Measurements from ENCODE around the gene OR8G5.

The OR8G5 gene

DNA sequence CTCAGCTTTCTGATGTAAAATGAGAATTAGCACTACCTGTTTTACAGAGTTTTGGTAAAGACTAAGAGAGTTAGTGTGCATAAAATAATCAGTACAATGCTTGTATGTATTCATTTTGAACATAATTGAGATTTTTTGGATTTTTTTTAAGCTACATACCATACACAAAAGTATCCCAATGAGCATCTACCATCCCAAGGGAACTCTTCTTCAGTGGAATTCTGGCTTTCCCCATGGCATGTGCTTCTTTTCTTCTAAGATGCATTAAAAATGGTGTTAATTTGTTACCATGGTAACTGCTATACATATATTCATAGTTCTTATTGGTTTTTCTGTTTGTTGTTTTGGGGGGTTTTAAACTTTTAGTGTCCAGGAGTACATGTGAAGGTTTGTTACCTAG lies 39.8 kb downstream of the OR8G5 start:
- H3K27me3 ChIP-seq (ENCODE audit: control insufficient read depth in 1 of 2, insufficient read depth in 2 of 2, low read length in 2 of 2): no peaks in the 10 kb centered on the region
- H3K9me3 ChIP-seq (ENCODE audit: low read length): no peaks in the 10 kb centered on the region
- no peak overlapping the region for H3K9ac ChIP-seq (ENCODE audit: low read length)
- H3K4me3 ChIP-seq (ENCODE audit: low read depth in 1 of 2, low read length in 2 of 2): no peak overlapping the region
- H3K36me3 ChIP-seq (ENCODE audit: insufficient read depth, low read length): no peaks in the 10 kb centered on the region
- H3K27ac ChIP-seq (ENCODE audit: low read depth, low read length): no peak overlapping the region
- H3K4me1 ChIP-seq (ENCODE audit: insufficient read depth, low read length): no peaks in the 10 kb centered on the region

GRCh38 chr11:124297921-124298320 lies 41.7 kb downstream of the OR8G5 start:
- H3K36me3 ChIP-seq (ENCODE audit: insufficient read depth, low read length): no peaks in the 10 kb centered on the region
- H3K27me3 ChIP-seq (ENCODE audit: control insufficient read depth in 1 of 2, insufficient read depth in 2 of 2, low read length in 2 of 2): no peaks in the 10 kb centered on the region
- no peak overlapping the region for H3K9ac ChIP-seq (ENCODE audit: low read length)
- H3K27ac ChIP-seq (ENCODE audit: low read depth, low read length): no peak overlapping the region
- H3K4me1 ChIP-seq (ENCODE audit: insufficient read depth, low read length): no peaks in the 10 kb centered on the region
- no peak overlapping the region for H3K4me3 ChIP-seq (ENCODE audit: low read depth in 1 of 2, low read length in 2 of 2)
- no peaks in the 10 kb centered on the region for H3K9me3 ChIP-seq (ENCODE audit: low read length)

GRCh38 chr11:124301548-124301947 lies 45.4 kb downstream of the OR8G5 start:
- Histone ChIP-seq H3K9ac (ENCODE audit: low read length) (no peak overlapping the region), H3K27me3 (ENCODE audit: control insufficient read depth in 1 of 2, insufficient read depth in 2 of 2, low read length in 2 of 2) (no peaks in the 10 kb centered on the region), H3K36me3 (ENCODE audit: insufficient read depth, low read length) (no peaks in the 10 kb centered on the region), H3K27ac (ENCODE audit: low read depth, low read length) (no peak overlapping the region), H3K4me1 (ENCODE audit: insufficient read depth, low read length) (no peaks in the 10 kb centered on the region), H3K4me3 (ENCODE audit: low read depth in 1 of 2, low read length in 2 of 2) (no peak overlapping the region), H3K9me3 (ENCODE audit: low read length) (no peaks in the 10 kb centered on the region)

DNA sequence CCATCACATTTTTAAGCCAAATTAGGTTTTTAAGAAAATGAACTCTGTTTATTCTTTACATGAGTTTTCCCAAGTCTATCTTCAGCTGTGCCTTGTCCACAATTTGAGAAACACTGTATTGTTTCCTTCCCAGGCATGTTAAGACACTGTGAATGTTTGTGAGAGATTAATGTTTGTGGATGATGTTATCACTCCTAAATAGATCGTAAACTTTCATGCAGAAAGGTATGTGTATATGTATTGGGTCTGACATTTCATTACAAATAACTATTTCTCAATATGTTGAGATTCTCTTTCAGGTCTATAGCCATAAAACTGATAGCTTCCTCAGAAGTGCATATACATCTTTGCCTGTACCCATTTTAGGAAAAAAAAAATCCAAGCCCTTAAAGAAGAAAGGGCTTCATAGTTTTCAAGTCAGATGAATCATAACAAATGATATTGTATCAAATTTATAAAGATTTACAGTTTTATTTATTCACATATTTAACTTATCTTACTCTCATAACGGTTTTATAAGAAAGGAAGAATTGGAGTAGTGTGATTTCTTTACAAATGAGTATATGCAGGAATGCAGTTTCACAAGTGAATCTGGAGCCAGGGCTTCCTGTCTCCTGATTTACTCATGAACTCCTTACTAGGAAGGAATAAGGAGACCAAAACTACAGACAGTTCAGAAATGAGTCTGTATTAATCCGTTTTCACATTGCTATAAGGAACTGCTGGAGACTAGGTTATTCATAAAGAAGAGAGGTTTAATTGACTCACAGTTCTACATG lies 46.4 kb downstream of the OR8G5 start:
- Histone ChIP-seq H3K27ac (ENCODE audit: low read depth, low read length) (no peak overlapping the region), H3K9me3 (ENCODE audit: low read length) (no peaks in the 10 kb centered on the region), H3K27me3 (ENCODE audit: control insufficient read depth in 1 of 2, insufficient read depth in 2 of 2, low read length in 2 of 2) (no peaks in the 10 kb centered on the region), H3K9ac (ENCODE audit: low read length) (no peak overlapping the region), H3K4me1 (ENCODE audit: insufficient read depth, low read length) (no peaks in the 10 kb centered on the region), H3K36me3 (ENCODE audit: insufficient read depth, low read length) (no peaks in the 10 kb centered on the region), H3K4me3 (ENCODE audit: low read depth in 1 of 2, low read length in 2 of 2) (no peak overlapping the region)

GRCh38 chr11:124307093-124307492 lies 50.9 kb downstream of the OR8G5 start:
- H3K27ac ChIP-seq (ENCODE audit: low read depth, low read length): no peak overlapping the region

GRCh38 chr11:124310721-124311120 lies 54.5 kb downstream of the OR8G5 start:
- no peaks in the 10 kb centered on the region for H3K4me1 ChIP-seq (ENCODE audit: insufficient read depth, low read length)
- H3K9me3 ChIP-seq (ENCODE audit: low read length): no peaks in the 10 kb centered on the region
- no peak overlapping the region for H3K27ac ChIP-seq (ENCODE audit: low read depth, low read length)
- no peaks in the 10 kb centered on the region for H3K36me3 ChIP-seq (ENCODE audit: insufficient read depth, low read length)
- H3K4me3 ChIP-seq (ENCODE audit: low read depth in 1 of 2, low read length in 2 of 2): no peak overlapping the region
- H3K27me3 ChIP-seq (ENCODE audit: control insufficient read depth in 1 of 2, insufficient read depth in 2 of 2, low read length in 2 of 2): no peaks in the 10 kb centered on the region
- no peak overlapping the region for H3K9ac ChIP-seq (ENCODE audit: low read length)

More at GRCh38 chr11:124307093-124307492, 50.9 kb downstream of the OR8G5 start:
- Histone ChIP-seq H3K4me1 (ENCODE audit: insufficient read depth, low read length) (no peaks in the 10 kb centered on the region), H3K36me3 (ENCODE audit: insufficient read depth, low read length) (no peaks in the 10 kb centered on the region), H3K9me3 (ENCODE audit: low read length) (no peaks in the 10 kb centered on the region), H3K27me3 (ENCODE audit: control insufficient read depth in 1 of 2, insufficient read depth in 2 of 2, low read length in 2 of 2) (no peaks in the 10 kb centered on the region), H3K4me3 (ENCODE audit: low read depth in 1 of 2, low read length in 2 of 2) (no peak overlapping the region), H3K9ac (ENCODE audit: low read length) (no peak overlapping the region)

- no peaks in the 10 kb centered on the region for H3K36me3 ChIP-seq (ENCODE audit: insufficient read depth, low read length)
- no peaks in the 10 kb centered on the region for H3K9me3 ChIP-seq (ENCODE audit: low read length)
- no peaks in the 10 kb centered on the region for H3K4me1 ChIP-seq (ENCODE audit: insufficient read depth, low read length)
- no peak overlapping the region for H3K9ac ChIP-seq (ENCODE audit: low read length)
- H3K4me3 ChIP-seq (ENCODE audit: low read depth in 1 of 2, low read length in 2 of 2): no peak overlapping the region
- H3K27me3 ChIP-seq (ENCODE audit: control insufficient read depth in 1 of 2, insufficient read depth in 2 of 2, low read length in 2 of 2): no peaks in the 10 kb centered on the region
- H3K27ac ChIP-seq (ENCODE audit: low read depth, low read length): no peak overlapping the region
Measured at GRCh38 chr11:124311269-124311668, 55.1 kb downstream of the OR8G5 start.

- Histone ChIP-seq H3K4me1 (ENCODE audit: insufficient read depth, low read length) (no peaks in the 10 kb centered on the region), H3K4me3 (ENCODE audit: low read depth in 1 of 2, low read length in 2 of 2) (no peak overlapping the region), H3K27ac (ENCODE audit: low read depth, low read length) (no peak overlapping the region), H3K9ac (ENCODE audit: low read length) (no peak overlapping the region), H3K27me3 (ENCODE audit: control insufficient read depth in 1 of 2, insufficient read depth in 2 of 2, low read length in 2 of 2) (no peaks in the 10 kb centered on the region), H3K9me3 (ENCODE audit: low read length) (no peaks in the 10 kb centered on the region), H3K36me3 (ENCODE audit: insufficient read depth, low read length) (no peaks in the 10 kb centered on the region)
Measured at GRCh38 chr11:124311670-124312069, 55.5 kb downstream of the OR8G5 start.

- H3K4me1 ChIP-seq (ENCODE audit: insufficient read depth, low read length): no peaks in the 10 kb centered on the region
- H3K27ac ChIP-seq (ENCODE audit: low read depth, low read length): no peak overlapping the region
- no peak overlapping the region for H3K9ac ChIP-seq (ENCODE audit: low read length)
- H3K4me3 ChIP-seq (ENCODE audit: low read depth in 1 of 2, low read length in 2 of 2): no peak overlapping the region
- H3K9me3 ChIP-seq (ENCODE audit: low read length): no peaks in the 10 kb centered on the region
- H3K36me3 ChIP-seq (ENCODE audit: insufficient read depth, low read length): no peaks in the 10 kb centered on the region
- H3K27me3 ChIP-seq (ENCODE audit: control insufficient read depth in 1 of 2, insufficient read depth in 2 of 2, low read length in 2 of 2): no peaks in the 10 kb centered on the region
Measured at GRCh38 chr11:124313131-124313530, 57.0 kb downstream of the OR8G5 start.

- no peaks in the 10 kb centered on the region for H3K4me1 ChIP-seq (ENCODE audit: insufficient read depth, low read length)
- no peak within 1 kb of the TSS for H3K4me3 ChIP-seq (ENCODE audit: low read depth in 1 of 2, low read length in 2 of 2)
- no peak within 1 kb of the TSS for H3K27ac ChIP-seq (ENCODE audit: low read depth, low read length)
- H3K27me3 ChIP-seq (ENCODE audit: control insufficient read depth in 1 of 2, insufficient read depth in 2 of 2, low read length in 2 of 2): no peaks in the 10 kb centered on the region
- no peaks in the 10 kb centered on the region for H3K9me3 ChIP-seq (ENCODE audit: low read length)
- no peaks in the 10 kb centered on the region for H3K36me3 ChIP-seq (ENCODE audit: insufficient read depth, low read length)
- no peak within 1 kb of the TSS for H3K9ac ChIP-seq (ENCODE audit: low read length)
Measured at GRCh38 chr11:124313849-124314248, 57.7 kb downstream of the OR8G5 start, which contains the start of gene OR8D1. OR8D1 (minus strand) TSS chr11:124313949; CDS start chr11:124310766, 3,183 bp downstream.

- Histone ChIP-seq H3K27ac (ENCODE audit: low read depth, low read length) (no peak overlapping the region), H3K9me3 (ENCODE audit: low read length) (no peaks in the 10 kb centered on the region), H3K4me3 (ENCODE audit: low read depth in 1 of 2, low read length in 2 of 2) (no peak overlapping the region)
Measured at GRCh38 chr11:124315052-124315451, 58.9 kb downstream of the OR8G5 start.

More at GRCh38 chr11:124315052-124315451, 58.9 kb downstream of the OR8G5 start:
- Histone ChIP-seq H3K27me3 (ENCODE audit: control insufficient read depth in 1 of 2, insufficient read depth in 2 of 2, low read length in 2 of 2) (no peaks in the 10 kb centered on the region), H3K36me3 (ENCODE audit: insufficient read depth, low read length) (no peaks in the 10 kb centered on the region), H3K4me1 (ENCODE audit: insufficient read depth, low read length) (no peaks in the 10 kb centered on the region), H3K9ac (ENCODE audit: low read length) (no peak overlapping the region)
